ENCODE data around the gene TRAPPC6A.
A peak's percentile ranks its signal among the peaks of the same experiment; 100 is the strongest.

TRAPPC6A gene
- long read RNA-seq, donor 1, transcript TRAPPC6A-205 (5 exons, 514 nt): minor isoform, 7 of 55 reads
- long read RNA-seq, donor 1, transcript TRAPPC6A-204 (5 exons, 695 nt): minor isoform, 7 of 55 reads
- long read RNA-seq, donor 1, transcript TRAPPC6A-201 (6 exons, 805 nt): minor isoform, 17 of 55 reads
- long read RNA-seq, donor 1, transcript TRAPPC6A-202 (6 exons, 758 nt): major isoform, 23 of 55 reads
- long read RNA-seq, donor 1, partial matches to known transcripts: 0 of 55 reads
- long read RNA-seq, donor 1, other reads (novel, unspliced or antisense): 0 of 55 reads
- long read RNA-seq, donor 2, transcript TRAPPC6A-202 (6 exons, 758 nt): major isoform, 8 of 18 reads
- long read RNA-seq, donor 2, partial matches to known transcripts: 0 of 18 reads
- long read RNA-seq, donor 2, other reads (novel, unspliced or antisense): 0 of 18 reads
- long read RNA-seq, donor 3, transcript TRAPPC6A-202 (6 exons, 758 nt): major isoform, 10 of 19 reads
- long read RNA-seq, donor 3, partial matches to known transcripts: 0 of 19 reads
- long read RNA-seq, donor 3, other reads (novel, unspliced or antisense): 0 of 19 reads
- long read RNA-seq, donor 4, transcript TRAPPC6A-201 (6 exons, 805 nt): minor isoform, 6 of 28 reads
- long read RNA-seq, donor 4, transcript TRAPPC6A-202 (6 exons, 758 nt): major isoform, 16 of 28 reads
- long read RNA-seq, donor 4, partial matches to known transcripts: 0 of 28 reads
- long read RNA-seq, donor 4, other reads (novel, unspliced or antisense): 0 of 28 reads
- long read RNA-seq, donor 5, transcript TRAPPC6A-201 (6 exons, 805 nt): major isoform, 13 of 42 reads
- long read RNA-seq, donor 5, transcript TRAPPC6A-205 (5 exons, 514 nt): minor isoform, 6 of 42 reads
- long read RNA-seq, donor 5, transcript TRAPPC6A-204 (5 exons, 695 nt): minor isoform, 9 of 42 reads
- long read RNA-seq, donor 5, transcript TRAPPC6A-202 (6 exons, 758 nt): major isoform, 13 of 42 reads
- long read RNA-seq, donor 5, partial matches to known transcripts: 0 of 42 reads
- long read RNA-seq, donor 5, other reads (novel, unspliced or antisense): 0 of 42 reads
- long read RNA-seq, donor 6, transcript TRAPPC6A-202 (6 exons, 758 nt): minor isoform, 10 of 32 reads
- long read RNA-seq, donor 6, transcript TRAPPC6A-201 (6 exons, 805 nt): major isoform, 11 of 32 reads
- long read RNA-seq, donor 6, partial matches to known transcripts: 5 of 32 reads
- long read RNA-seq, donor 6, other reads (novel, unspliced or antisense): 0 of 32 reads
- long read RNA-seq, donor 7, transcript TRAPPC6A-204 (5 exons, 695 nt): minor isoform, 6 of 50 reads
- long read RNA-seq, donor 7, transcript TRAPPC6A-202 (6 exons, 758 nt): major isoform, 18 of 50 reads
- long read RNA-seq, donor 7, transcript TRAPPC6A-201 (6 exons, 805 nt): minor isoform, 14 of 50 reads
- long read RNA-seq, donor 7, partial matches to known transcripts: 7 of 50 reads
- long read RNA-seq, donor 7, other reads (novel, unspliced or antisense): 0 of 50 reads
- long read RNA-seq, donor 8, transcript TRAPPC6A-204 (5 exons, 695 nt): minor isoform, 6 of 29 reads
- long read RNA-seq, donor 8, transcript TRAPPC6A-201 (6 exons, 805 nt): minor isoform, 8 of 29 reads
- long read RNA-seq, donor 8, transcript TRAPPC6A-202 (6 exons, 758 nt): major isoform, 14 of 29 reads
- long read RNA-seq, donor 8, partial matches to known transcripts: 0 of 29 reads
- long read RNA-seq, donor 8, other reads (novel, unspliced or antisense): 0 of 29 reads

GRCh38 chr19:45177817-45178261 is at the start of gene TRAPPC6A:
Gene TRAPPC6A (minus strand): TSS chr19:45178237. CDS start chr19:45178218, 19 bp downstream.
- DNase-seq: no peak

GRCh38 chr19:45224645-45225044 is 46.6 kb upstream of the TRAPPC6A start:
- DNase-seq: no peak

GRCh38 chr19:45223879-45224278 is 45.8 kb upstream of the TRAPPC6A start:
- no peak for DNase-seq

GRCh38 chr19:45222724-45223123 is 44.7 kb upstream of the TRAPPC6A start:
- no peak for DNase-seq

- DNase-seq: no peak
Measured at GRCh38 chr19:45218911-45219743, 41.1 kb upstream of the TRAPPC6A start.

GRCh38 chr19:45218426-45218825 is 40.4 kb upstream of the TRAPPC6A start:
- DNase-seq: no peak

GRCh38 chr19:45217957-45218334 is 39.9 kb upstream of the TRAPPC6A start:
- DNase-seq: no peak

GRCh38 chr19:45217193-45217956 is 39.3 kb upstream of the TRAPPC6A start:
- DNase-seq: peak; percentile 44

GRCh38 chr19:45216667-45217066 is 38.6 kb upstream of the TRAPPC6A start:
- no peak for DNase-seq

- DNase-seq: peak; percentile 62
Measured at GRCh38 chr19:45215391-45216191, 37.6 kb upstream of the TRAPPC6A start.

- no peak for DNase-seq
Measured at GRCh38 chr19:45213031-45213430, 35.0 kb upstream of the TRAPPC6A start.

- peak; percentile 38 for DNase-seq
Measured at GRCh38 chr19:45211751-45212381, 33.8 kb upstream of the TRAPPC6A start.

- DNase-seq: no peak
Measured at GRCh38 chr19:45206328-45206727, 28.3 kb upstream of the TRAPPC6A start.

- no peak for DNase-seq
Measured at GRCh38 chr19:45205810-45206209, 27.8 kb upstream of the TRAPPC6A start.

GRCh38 chr19:45202637-45203036 is 24.6 kb upstream of the TRAPPC6A start:
- DNase-seq: no peak

- DNase-seq: no peak
Measured at GRCh38 chr19:45200568-45200967, 22.5 kb upstream of the TRAPPC6A start.

- no peak for DNase-seq
Measured at GRCh38 chr19:45195764-45196163, 17.7 kb upstream of the TRAPPC6A start.

GRCh38 chr19:45191375-45191774 is 13.3 kb upstream of the TRAPPC6A start:
- no peak for DNase-seq

Data from right kidney (tissue), 9 donors.